ENCODE results near the gene FIGNL2. TPM values are rescaled to one million over a fixed set of nuclear protein-coding genes. Genes with fewer than 3 reads are reported as not detected.

Gene FIGNL2
- total RNA-seq, 6 donors from 2014 or later, result 0.22 to 1.5 (median 0.39) TPM; not detected in 1

DNA sequence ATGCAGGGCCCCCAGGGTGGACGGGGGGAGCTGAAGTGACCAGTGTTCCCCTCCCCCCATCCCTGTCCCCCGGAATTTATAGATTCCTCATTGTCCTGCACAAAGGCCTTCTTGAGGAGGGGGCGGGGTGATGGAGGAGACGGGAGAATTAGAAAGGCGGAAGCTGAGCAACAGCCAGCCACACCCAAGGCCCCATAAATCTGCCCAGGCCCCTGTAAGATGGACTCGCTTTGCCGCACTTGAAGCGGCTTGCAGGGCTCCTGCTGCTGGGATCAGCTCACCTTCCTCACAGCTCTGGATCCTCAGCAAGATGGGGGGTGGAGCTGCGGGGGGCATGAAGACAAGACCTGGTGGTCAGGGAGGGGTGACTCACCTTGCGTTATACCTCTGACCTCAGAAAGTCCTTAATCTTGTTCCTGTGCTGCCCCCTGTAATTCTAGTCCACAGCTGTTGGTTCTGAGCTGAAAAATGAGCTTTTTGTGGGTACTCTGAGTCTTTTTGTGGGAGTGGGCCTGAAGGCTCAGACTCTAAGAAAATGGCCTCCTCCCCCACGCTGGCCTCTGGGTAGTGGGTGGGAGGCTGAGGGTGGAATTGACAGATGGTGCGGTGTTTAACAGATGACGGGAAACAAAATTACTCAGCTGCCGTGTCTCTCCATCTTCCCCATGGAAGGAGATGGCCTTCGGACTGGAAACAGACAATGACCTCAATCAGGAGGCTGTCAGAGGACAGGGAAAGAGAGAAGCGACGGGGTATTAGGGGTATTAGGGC lies 23.6 kb upstream of the FIGNL2 start:
- TF ChIP-seq POLR2AphosphoS5 (IDR thresholded peaks at IDR 0.05), result no peak
- 78 to 87% methylated on average over 13 to 17 of the region's 17 CpGs for WGBS, 2 donors
- no peak for ATAC-seq (ENCODE audit: low FRiP score in 2 of 2)
- H3K9me3 ChIP-seq, result no peaks in the 10 kb centered on the region
- no peak overlapping the region for H3K27ac ChIP-seq
- no peaks in the 10 kb centered on the region for H3K36me3 ChIP-seq
- peaks cover 0 to 12% (median 5%) of the 10 kb centered on the region in 4 donors for H3K27me3 ChIP-seq
- peaks cover 15 to 23% (median 18%) of the 10 kb centered on the region in 4 donors for H3K4me1 ChIP-seq
- no peak for DNase-seq
- H3K4me3 ChIP-seq, result no peak overlapping the region

DNA sequence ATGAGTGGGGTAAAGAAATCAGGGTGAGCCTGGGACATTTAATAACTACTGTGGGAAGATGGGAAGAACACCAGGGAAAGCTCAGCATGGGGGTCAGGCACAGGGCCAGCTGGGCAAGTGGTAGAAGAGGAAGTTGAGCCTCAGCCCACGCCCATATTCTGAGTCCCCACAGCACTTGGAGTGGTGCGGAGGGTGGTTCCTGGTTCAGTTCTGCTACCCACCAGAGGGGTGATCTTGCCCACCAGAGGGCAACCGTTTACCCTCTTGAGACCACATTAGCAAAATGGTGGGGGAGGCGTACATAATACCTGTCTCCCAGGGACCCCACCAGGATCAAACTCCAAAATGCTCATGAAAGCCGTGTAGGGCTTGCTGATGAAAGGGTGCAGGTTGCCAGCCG lies 22.6 kb upstream of the FIGNL2 start:
- Histone ChIP-seq H3K4me3 (no peak overlapping the region), H3K36me3 (no peaks in the 10 kb centered on the region), H3K27me3 (peaks cover 0 to 12% (median 5%) of the 10 kb centered on the region in 4 donors), H3K4me1 (peaks cover 15 to 23% (median 18%) of the 10 kb centered on the region in 4 donors), H3K9me3 (no peaks in the 10 kb centered on the region), H3K27ac (no peak overlapping the region)
- 50 to 69% methylated on average over 4 to 6 of the region's 6 CpGs for WGBS, 2 donors
- peak in 1 of 2 donors; percentile 67 for ATAC-seq (ENCODE audit: low FRiP score in 2 of 2)
- DNase-seq, result peak in 1 of 2 donors; percentile 60
- TF ChIP-seq EP300 (IDR thresholded peaks at IDR 0.05) (no peak), POLR2AphosphoS5 (IDR thresholded peaks at IDR 0.05) (no peak), POLR2A (IDR thresholded peaks at IDR 0.05) (no peak)
- TF ChIP-seq, protein P1, sequence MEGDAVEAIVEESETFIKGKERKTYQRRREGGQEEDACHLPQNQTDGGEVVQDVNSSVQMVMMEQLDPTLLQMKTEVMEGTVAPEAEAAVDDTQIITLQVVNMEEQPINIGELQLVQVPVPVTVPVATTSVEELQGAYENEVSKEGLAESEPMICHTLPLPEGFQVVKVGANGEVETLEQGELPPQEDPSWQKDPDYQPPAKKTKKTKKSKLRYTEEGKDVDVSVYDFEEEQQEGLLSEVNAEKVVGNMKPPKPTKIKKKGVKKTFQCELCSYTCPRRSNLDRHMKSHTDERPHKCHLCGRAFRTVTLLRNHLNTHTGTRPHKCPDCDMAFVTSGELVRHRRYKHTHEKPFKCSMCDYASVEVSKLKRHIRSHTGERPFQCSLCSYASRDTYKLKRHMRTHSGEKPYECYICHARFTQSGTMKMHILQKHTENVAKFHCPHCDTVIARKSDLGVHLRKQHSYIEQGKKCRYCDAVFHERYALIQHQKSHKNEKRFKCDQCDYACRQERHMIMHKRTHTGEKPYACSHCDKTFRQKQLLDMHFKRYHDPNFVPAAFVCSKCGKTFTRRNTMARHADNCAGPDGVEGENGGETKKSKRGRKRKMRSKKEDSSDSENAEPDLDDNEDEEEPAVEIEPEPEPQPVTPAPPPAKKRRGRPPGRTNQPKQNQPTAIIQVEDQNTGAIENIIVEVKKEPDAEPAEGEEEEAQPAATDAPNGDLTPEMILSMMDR (IDR thresholded peaks at IDR 0.05), result peak in 1 of 6 experiments; percentile 15

DNA sequence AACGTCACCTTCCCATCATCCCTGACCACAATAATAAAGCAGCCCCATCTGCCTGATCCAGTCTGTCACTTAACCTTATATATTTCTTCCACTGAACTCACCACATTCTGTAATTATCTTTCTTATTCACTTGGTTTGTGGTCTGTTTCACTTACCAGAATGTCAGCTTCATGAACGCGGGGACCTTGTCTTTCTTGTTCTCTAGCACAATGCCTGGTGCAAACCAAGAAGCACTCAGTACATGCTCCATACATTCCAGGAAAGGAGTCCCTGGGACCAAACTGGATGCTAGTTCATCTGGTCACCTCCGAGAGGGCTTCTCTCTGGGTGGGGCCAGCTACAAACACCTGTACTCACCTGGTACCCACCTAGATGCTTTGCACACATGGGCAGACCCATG lies 22.0 kb upstream of the FIGNL2 start:
- Histone ChIP-seq H3K27me3 (peaks cover 0 to 12% (median 5%) of the 10 kb centered on the region in 4 donors), H3K27ac (no peak overlapping the region), H3K36me3 (no peaks in the 10 kb centered on the region), H3K4me3 (no peak overlapping the region), H3K9me3 (no peaks in the 10 kb centered on the region), H3K4me1 (peaks cover 15 to 23% (median 18%) of the 10 kb centered on the region in 4 donors)
- 47 to 62% methylated on average over 4 of the region's 4 CpGs for WGBS, 2 donors
- ATAC-seq (ENCODE audit: low FRiP score in 2 of 2), result no peak
- DNase-seq, result no peak
- TF ChIP-seq POLR2AphosphoS5 (IDR thresholded peaks at IDR 0.05) (no peak), POLR2A (IDR thresholded peaks at IDR 0.05) (no peak), EP300 (IDR thresholded peaks at IDR 0.05) (no peak)
- TF ChIP-seq, protein P1 (IDR thresholded peaks at IDR 0.05), result no peak

DNA sequence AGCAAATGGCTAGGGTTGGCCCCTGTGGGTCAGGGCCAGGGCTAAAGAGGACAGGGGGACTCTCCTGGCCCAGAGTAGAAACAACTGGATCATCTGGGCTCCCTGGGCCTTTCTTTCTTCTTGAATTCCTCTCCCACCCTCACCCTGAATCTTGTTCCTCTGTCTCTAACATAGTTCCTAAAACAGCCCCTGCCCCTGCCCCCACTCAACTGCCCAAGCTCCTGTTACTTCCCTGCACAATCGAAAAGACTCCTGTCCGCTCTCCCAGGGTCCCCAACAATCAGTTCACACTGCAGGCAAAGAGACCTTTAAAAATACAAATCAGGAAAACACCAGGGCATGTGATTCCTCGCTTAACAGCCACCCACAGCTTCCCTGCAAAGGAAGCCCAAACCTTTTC lies 21.4 kb upstream of the FIGNL2 start:
- no peak overlapping the region for H3K4me3 ChIP-seq
- H3K27ac ChIP-seq, result no peak overlapping the region
- TF ChIP-seq EP300 (IDR thresholded peaks at IDR 0.05) (no peak), POLR2A (IDR thresholded peaks at IDR 0.05) (no peak), POLR2AphosphoS5 (IDR thresholded peaks at IDR 0.05) (no peak)
- TF ChIP-seq, protein P1 (IDR thresholded peaks at IDR 0.05), result no peak
- ATAC-seq (ENCODE audit: low FRiP score in 2 of 2), result no peak
- peaks cover 0 to 13% (median 5%) of the 10 kb centered on the region in 4 donors for H3K27me3 ChIP-seq
- no peaks in the 10 kb centered on the region for H3K9me3 ChIP-seq
- no peaks in the 10 kb centered on the region for H3K36me3 ChIP-seq
- WGBS, 2 donors, result 48 to 56% methylated on average over 3 of the region's 3 CpGs
- no peak for DNase-seq
- peaks cover 15 to 26% (median 20%) of the 10 kb centered on the region in 4 donors for H3K4me1 ChIP-seq

DNA sequence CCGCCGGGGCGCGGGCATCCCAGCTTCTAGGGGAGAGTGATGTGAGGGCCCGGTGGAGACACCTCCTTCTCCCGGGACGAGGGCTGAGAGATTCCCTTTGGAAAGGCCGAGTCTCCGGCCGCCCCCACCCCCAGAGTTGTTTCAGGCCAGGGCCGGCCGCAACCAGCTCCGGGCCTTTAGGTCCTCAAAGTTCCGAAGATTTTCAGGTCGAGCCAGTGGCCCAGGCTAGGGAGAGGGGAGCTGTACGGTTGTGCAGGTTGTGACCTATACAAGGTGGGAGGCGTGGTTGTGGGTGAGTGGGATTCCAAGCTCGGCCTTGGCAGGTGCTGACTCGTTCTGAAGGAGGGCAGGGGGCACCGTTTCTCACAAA lies 21.0 kb upstream of the FIGNL2 start:
- H3K9me3 ChIP-seq, result no peaks in the 10 kb centered on the region
- H3K27ac ChIP-seq, result peak overlapping the region in 1 of 4 donors; percentile 4
- ATAC-seq (ENCODE audit: low FRiP score in 2 of 2) (peak in 1 of 2 donors; percentile 3), DNase-seq (no peak)
- 24 to 48% methylated on average over 13 to 20 of the region's 20 CpGs for WGBS, 2 donors
- no peaks in the 10 kb centered on the region for H3K36me3 ChIP-seq
- H3K4me3 ChIP-seq, result peak overlapping the region in 3 of 4 donors; percentile 31 to 44 (median 35)
- H3K4me1 ChIP-seq, result peaks cover 15 to 30% (median 23%) of the 10 kb centered on the region in 4 donors
- TF ChIP-seq, protein P1 (IDR thresholded peaks at IDR 0.05), result no peak
- TF ChIP-seq POLR2A (IDR thresholded peaks at IDR 0.05) (no peak), EP300 (IDR thresholded peaks at IDR 0.05) (no peak), POLR2AphosphoS5 (IDR thresholded peaks at IDR 0.05) (no peak)
- H3K27me3 ChIP-seq, result peaks cover 0 to 17% (median 7%) of the 10 kb centered on the region in 4 donors

Data from upper lobe of left lung (tissue), 6 donors.